H1 (cell line): Measurements from ENCODE around the gene TAF4. TPM values are rescaled to one million over a fixed set of nuclear protein-coding genes. Genes with fewer than 3 reads are reported as not detected.

ENCODE experiments used
- CTCF ChIA-PET: fragments of 300-600 bp; sonication (Branson Sonifier 250); formaldehyde crosslinking; loops from one replicate; lab custom pipeline; 2021; ENCODE audit not compliant: partially characterized antibody; lab: Charles Lee
- POLR2A ChIA-PET: fragments of 300-600 bp; sonication (Branson Sonifier 250); formaldehyde crosslinking; loops from one replicate; lab custom pipeline; 2021; ENCODE audit warnings: inconsistent platforms; ENCODE audit not compliant: partially characterized antibody; lab: Charles Lee
- DNase-seq, 2 experiments: peaks; one replicate each; pipeline versions ENCODE4 v3.0.0 to v3.0.0-alpha.2; 2010 to 2022; ENCODE audit warnings: low spot score in 2 of 2, low read depth in 1 of 2, mixed read lengths in 1 of 2
- FAIRE-seq: peaks from 2 replicates; lab custom pipeline; 2011; peaks lifted over from hg19 to GRCh38; lab: Jason Lieb, UNC
- H2AFZ ChIP-seq: 2 replicates; pipeline ENCODE4 v1.8.1; 2012; ENCODE audit warnings: low read length, inconsistent platforms
- H2AK5ac ChIP-seq: 2 replicates; pipeline ENCODE4 v1.6.1; 2013; ENCODE audit warnings: low read depth, low read length
- H2BK120ac ChIP-seq: replicated peaks from 2 replicates; pipeline ENCODE3; 2013; ENCODE audit warnings: low read depth, low read length, inconsistent platforms
- H2BK12ac ChIP-seq: 2 replicates; pipeline ENCODE4 v1.6.1; 2013; ENCODE audit warnings: low read depth, low read length
- H2BK15ac ChIP-seq: 2 replicates; pipeline ENCODE4 v1.6.1; 2013; ENCODE audit warnings: low read length
- H2BK20ac ChIP-seq: 2 replicates; pipeline ENCODE4 v1.6.1; 2013; ENCODE audit warnings: low read length
- H2BK5ac ChIP-seq: 2 replicates; pipeline ENCODE4 v1.6.1; 2013; ENCODE audit warnings: low read depth, low read length
- H3K14ac ChIP-seq: 2 replicates; pipeline ENCODE4 v1.6.1; 2013; ENCODE audit warnings: inconsistent platforms; ENCODE audit not compliant: insufficient read length
- H3K18ac ChIP-seq: 2 replicates; pipeline ENCODE4 v1.6.1; 2013; ENCODE audit warnings: low read length; ENCODE audit errors: extremely low read depth
- H3K23ac ChIP-seq: 2 replicates; pipeline ENCODE4 v1.6.1; 2013; ENCODE audit warnings: inconsistent platforms; ENCODE audit not compliant: insufficient read length
- H3K23me2 ChIP-seq: 2 replicates; pipeline ENCODE4 v1.6.1; 2013; ENCODE audit warnings: low read depth, low read length
- H3K27ac ChIP-seq: 2 replicates; pipeline ENCODE4 v1.6.1; 2011; ENCODE audit warnings: low read depth, low read length, inconsistent platforms
- H3K27me3 ChIP-seq, 4 experiments: replicated peaks in 1 of 4; 1 replicate in 1 of 4; 2 replicates in 3 of 4; pipeline versions ENCODE4 v1.6.1 to v1.8.1; 2011 to 2013; ENCODE audit warnings: low read length in 3 of 4, mild to moderate bottlenecking in 3 of 4, inconsistent platforms in 2 of 4, mixed read lengths in 2 of 4, moderate library complexity in 1 of 4; ENCODE audit not compliant: control insufficient read depth in 3 of 4, insufficient read depth in 3 of 4; ENCODE audit errors: extremely low read depth in 1 of 4
- H3K36me3 ChIP-seq, 4 experiments: 2 replicates each; pipeline versions ENCODE4 v1.6.1 to v1.8.1; 2011 to 2013; ENCODE audit warnings: mild to moderate bottlenecking in 4 of 4, low read length in 3 of 4, moderate library complexity in 2 of 4, control low read depth in 1 of 4, inconsistent platforms in 1 of 4; ENCODE audit not compliant: insufficient read depth in 4 of 4, control insufficient read depth in 2 of 4
- H3K4ac ChIP-seq: replicated peaks from 2 replicates; pipeline ENCODE3; 2013; ENCODE audit warnings: low read length, low read depth, mixed read lengths, inconsistent platforms; ENCODE audit not compliant: insufficient read length
- H3K4me1 ChIP-seq, 4 experiments: replicated peaks in 1 of 4; 1 replicate in 1 of 4; 2 replicates in 3 of 4; pipeline versions ENCODE4 v1.6.1 to v1.8.1; 2011 to 2013; ENCODE audit warnings: low read length in 3 of 4, inconsistent platforms in 2 of 4, mixed read lengths in 1 of 4; ENCODE audit not compliant: insufficient read depth in 4 of 4, control insufficient read depth in 3 of 4
- H3K4me2 ChIP-seq, 2 experiments: 2 replicates each; pipeline versions ENCODE4 v1.6.1 to v1.8.1; 2011 to 2013; ENCODE audit warnings: low read depth in 2 of 2, low read length in 2 of 2, control low read depth in 1 of 2, inconsistent platforms in 1 of 2, mild to moderate bottlenecking in 1 of 2; ENCODE audit not compliant: insufficient read depth in 1 of 2
- H3K4me3 ChIP-seq, 4 experiments: fragments of 200-600, 300-600 bp in 1 of 4; sonication (generic), shearing (Covaris generic), sonication (Bioruptor Twin) in 1 of 4; 2 replicates each; pipeline versions ENCODE4 v1.5.1 to v1.8.1; 2011 to 2016; ENCODE audit warnings: low read length in 4 of 4, low read depth in 3 of 4, control low read depth in 2 of 4, inconsistent platforms in 2 of 4, mild to moderate bottlenecking in 2 of 4, mixed read lengths in 1 of 4, moderate library complexity in 1 of 4; ENCODE audit not compliant: insufficient read depth in 2 of 4; ENCODE audit errors: extremely low read depth in 1 of 4
- H3K56ac ChIP-seq: replicated peaks from 2 replicates; pipeline ENCODE3; 2013; ENCODE audit warnings: low read depth, mild to moderate bottlenecking, mixed read lengths, low read length, inconsistent platforms; ENCODE audit not compliant: insufficient read length
- H3K79me1 ChIP-seq: 2 replicates; pipeline ENCODE4 v1.6.1; 2013; ENCODE audit warnings: low read depth, low read length, control low read depth
- H3K79me2 ChIP-seq, 2 experiments: 2 replicates each; pipeline versions ENCODE4 v1.6.1 to v1.8.1; 2012 to 2013; ENCODE audit warnings: low read length in 2 of 2, mild to moderate bottlenecking in 2 of 2, inconsistent platforms in 1 of 2; ENCODE audit not compliant: insufficient read depth in 2 of 2, control insufficient read depth in 1 of 2
- H3K9ac ChIP-seq, 4 experiments: replicated peaks in 1 of 4; 1 replicate in 1 of 4; 2 replicates in 3 of 4; pipeline versions ENCODE4 v1.6.1 to v1.8.1; 2011 to 2013; ENCODE audit warnings: low read depth in 3 of 4, low read length in 3 of 4, control low read depth in 2 of 4, mild to moderate bottlenecking in 2 of 4, moderate library complexity in 2 of 4, inconsistent platforms in 1 of 4; ENCODE audit errors: extremely low read depth in 1 of 4
- H3K9me3 ChIP-seq, 2 experiments: 2 replicates each; pipeline versions ENCODE4 v1.6.1 to v1.8.1; 2012 to 2013; ENCODE audit warnings: mild to moderate bottlenecking in 2 of 2, moderate library complexity in 2 of 2, control low read depth in 1 of 2, inconsistent platforms in 1 of 2, low read depth in 1 of 2, low read length in 1 of 2, mixed read lengths in 1 of 2; ENCODE audit not compliant: insufficient read depth in 2 of 2
- H4K20me1 ChIP-seq, 2 experiments: replicated peaks in 1 of 2; 2 replicates each; pipeline versions ENCODE3 to v1.8.1; 2011 to 2013; ENCODE audit warnings: inconsistent platforms in 2 of 2, low read length in 2 of 2, mild to moderate bottlenecking in 1 of 2; ENCODE audit not compliant: insufficient read depth in 2 of 2, control insufficient read depth in 1 of 2
- H4K5ac ChIP-seq: 2 replicates; pipeline ENCODE4 v1.6.1; 2013; ENCODE audit warnings: low read length, low read depth, mixed read lengths, inconsistent platforms; ENCODE audit not compliant: insufficient read length
- H4K8ac ChIP-seq: 2 replicates; pipeline ENCODE4 v1.8.0; 2013; ENCODE audit warnings: mild to moderate bottlenecking, moderate library complexity, low read length, inconsistent platforms; ENCODE audit not compliant: insufficient read depth; ENCODE audit errors: extremely low read depth
- H4K91ac ChIP-seq: replicated peaks from 2 replicates; pipeline ENCODE3; 2013; ENCODE audit warnings: low read length, mixed read lengths, inconsistent platforms; ENCODE audit not compliant: insufficient read length
- WGBS, 2 experiments: shearing (Covaris generic) in 1 of 2; methylation state at CpG; one replicate each; pipeline versions ENCODE4 v1.1.6 to v1.1.7; 2013 to 2015; ENCODE audit warnings: low lambda C conversion rate in 2 of 2, mixed read lengths in 2 of 2, inconsistent platforms in 1 of 2, low coverage in 1 of 2, missing lambda C conversion rate in 1 of 2; ENCODE audit not compliant: insufficient replicate concordance in 2 of 2, insufficient coverage in 1 of 2, insufficient read length in 1 of 2; ENCODE audit errors: extremely low coverage in 1 of 2, missing lambda C conversion rate in 1 of 2; 5-methylcytosine and 5-hydroxymethylcytosine counted together
- polyA plus RNA-seq, 7 experiments: library from polyadenylated mRNA; depleted of rRNA in 3 of 7; stranded (reverse) in 5 of 7; unstranded in 2 of 7; fragments of >200 nt in 5 of 7; fragments of 200-250 nt in 2 of 7; gene quantifications; 1 replicate in 5 of 7; 2 replicates in 1 of 7; 4 replicates in 1 of 7; pipeline versions ENCODE4 v1.2.1 to v1.2.3, GENCODE V29; 2011 to 2013; ENCODE audit warnings: missing spikeins in 2 of 7, mixed read lengths in 2 of 7
- total RNA-seq: library from RNA; stranded (reverse); fragmentation: NEBNext Ultra II Directional; extraction: Animal tissue kit (Norgen Biotek cat#: 25700); gene quantifications from 2 replicates; pipeline ENCODE4 v1.2.1, GENCODE V29; 2021

Gene TAF4
- total and polyA plus RNA-seq, 2 of the 8 experiments (the other 6 are each of a cell fraction or from before 2014, with no cell fraction given) = 16.0 to 30.1 TPM

GRCh38 chr20:61941721-61942405, 123.8 kb downstream of the TAF4 start:
- Histone ChIP-seq H3K36me3 (no peaks in the 10 kb centered on the region), H3K27ac (no peak overlapping the region), H4K5ac (no peak overlapping the region), H2BK15ac (no peak overlapping the region), H2AFZ (no peak overlapping the region), H3K23me2 (no peaks in the 10 kb centered on the region), H3K79me2 (no peaks in the 10 kb centered on the region), H4K20me1 (no peaks in the 10 kb centered on the region), H3K18ac (no peak overlapping the region; the same call in 1 of the 2 replicates), H3K9me3 (no peaks in the 10 kb centered on the region), H3K4me1 (peaks cover 0 to 5% (median 3%) of the 10 kb centered on the region in 4 experiments; a peak in 2 of 7 replicates), H4K8ac (peak overlapping the region; percentile 68; the same call in 1 of the 2 replicates), H3K4me2 (no peak overlapping the region), H2BK12ac (no peak overlapping the region), H3K4ac (no peak overlapping the region), H3K9ac (no peak overlapping the region), H3K27me3 (no peaks in the 10 kb centered on the region), H2BK120ac (no peak overlapping the region), H2AK5ac (no peak overlapping the region), H3K79me1 (no peaks in the 10 kb centered on the region), H3K14ac (no peak overlapping the region), H2BK20ac (no peak overlapping the region), H2BK5ac (no peak overlapping the region), H3K4me3 (no peak overlapping the region), H4K91ac (no peak overlapping the region), H3K56ac (no peak overlapping the region), H3K23ac (no peak overlapping the region)
- DNase-seq (no peak), FAIRE-seq (no peak)
- WGBS, 2 experiments = 84% methylated on average over 15 of the region's 16 CpGs; no CpG with 5 or more reads in 1 of the 2 experiments
- ChIA-PET POLR2A (no interaction called here), CTCF (no interaction called here)
